ENCODE results near the gene FGF10. TPM values are rescaled to one million over a fixed set of nuclear protein-coding genes. Genes with fewer than 3 reads are reported as not detected.

FGF10 gene
- total RNA-seq, 1 experiment from 2014 or later = not detected

DNA sequence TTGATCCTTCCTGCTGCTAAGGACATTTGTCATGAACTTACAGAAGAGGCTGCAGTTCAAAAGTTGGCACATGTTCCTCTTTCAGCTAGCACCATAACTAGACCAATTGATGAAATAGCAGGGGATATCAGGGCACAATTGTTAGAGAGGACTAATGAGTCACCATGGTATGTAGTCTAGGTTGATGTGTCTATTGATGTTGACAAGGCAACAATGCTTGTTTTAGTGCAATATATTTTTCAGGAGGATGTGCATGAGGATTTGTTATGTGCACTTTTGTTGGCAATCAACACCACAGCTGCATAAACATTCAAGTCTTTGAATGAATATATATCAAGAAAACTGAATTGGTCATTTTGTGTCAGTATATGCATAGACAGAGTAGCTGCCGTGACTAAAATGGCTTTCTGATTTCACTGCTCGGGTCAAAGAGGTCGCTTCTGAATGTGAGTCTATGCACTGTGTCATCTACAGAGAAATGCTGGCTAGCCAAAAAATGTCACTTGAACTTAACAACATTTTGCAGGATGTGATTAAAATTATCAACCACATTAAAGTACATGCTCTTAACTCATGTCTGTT lies 68.0 kb downstream of the FGF10 start:
- no peak for ATAC-seq
- in situ Hi-C loops (cut with HindIII; ENCODE audit: low pct_unique_long_range_greater_than_20kb, low sequenced_read_pairs) = no loop called here
- DNase-seq (ENCODE audit: low read depth, low spot score) = no peak
- no TSS peak for BruUV-seq (replicated peaks)
- CTCF ChIA-PET = no interaction called here
- Histone ChIP-seq H3K4me1 (ENCODE audit: control insufficient read depth, insufficient read depth, low read length) (no peaks in the 10 kb centered on the region), H3K9me3 (ENCODE audit: control insufficient read depth, insufficient read depth, low read depth, low read length) (no peaks in the 10 kb centered on the region), H3K36me3 (ENCODE audit: control insufficient read depth, insufficient read depth, low read length) (no peaks in the 10 kb centered on the region), H3K4me3 (ENCODE audit: low read depth in 2 of 2, low read length in 2 of 2) (no peak overlapping the region), H3K27me3 (ENCODE audit: control insufficient read depth, insufficient read depth, low read length) (no peaks in the 10 kb centered on the region), H3K27ac (ENCODE audit: low read length) (no peak overlapping the region)
- POLR2A ChIA-PET = no interaction called here
- TF ChIP-seq, protein P1, sequence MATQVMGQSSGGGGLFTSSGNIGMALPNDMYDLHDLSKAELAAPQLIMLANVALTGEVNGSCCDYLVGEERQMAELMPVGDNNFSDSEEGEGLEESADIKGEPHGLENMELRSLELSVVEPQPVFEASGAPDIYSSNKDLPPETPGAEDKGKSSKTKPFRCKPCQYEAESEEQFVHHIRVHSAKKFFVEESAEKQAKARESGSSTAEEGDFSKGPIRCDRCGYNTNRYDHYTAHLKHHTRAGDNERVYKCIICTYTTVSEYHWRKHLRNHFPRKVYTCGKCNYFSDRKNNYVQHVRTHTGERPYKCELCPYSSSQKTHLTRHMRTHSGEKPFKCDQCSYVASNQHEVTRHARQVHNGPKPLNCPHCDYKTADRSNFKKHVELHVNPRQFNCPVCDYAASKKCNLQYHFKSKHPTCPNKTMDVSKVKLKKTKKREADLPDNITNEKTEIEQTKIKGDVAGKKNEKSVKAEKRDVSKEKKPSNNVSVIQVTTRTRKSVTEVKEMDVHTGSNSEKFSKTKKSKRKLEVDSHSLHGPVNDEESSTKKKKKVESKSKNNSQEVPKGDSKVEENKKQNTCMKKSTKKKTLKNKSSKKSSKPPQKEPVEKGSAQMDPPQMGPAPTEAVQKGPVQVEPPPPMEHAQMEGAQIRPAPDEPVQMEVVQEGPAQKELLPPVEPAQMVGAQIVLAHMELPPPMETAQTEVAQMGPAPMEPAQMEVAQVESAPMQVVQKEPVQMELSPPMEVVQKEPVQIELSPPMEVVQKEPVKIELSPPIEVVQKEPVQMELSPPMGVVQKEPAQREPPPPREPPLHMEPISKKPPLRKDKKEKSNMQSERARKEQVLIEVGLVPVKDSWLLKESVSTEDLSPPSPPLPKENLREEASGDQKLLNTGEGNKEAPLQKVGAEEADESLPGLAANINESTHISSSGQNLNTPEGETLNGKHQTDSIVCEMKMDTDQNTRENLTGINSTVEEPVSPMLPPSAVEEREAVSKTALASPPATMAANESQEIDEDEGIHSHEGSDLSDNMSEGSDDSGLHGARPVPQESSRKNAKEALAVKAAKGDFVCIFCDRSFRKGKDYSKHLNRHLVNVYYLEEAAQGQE (IDR thresholded peaks at IDR 0.05; ENCODE audit: insufficient read depth in 1 of 2, low read depth in 2 of 2, low read length in 1 of 2) = no peak
- TF ChIP-seq POLR2AphosphoS5 (IDR thresholded peaks at IDR 0.05; ENCODE audit: low read depth, low read length) (no peak), SIN3A (IDR thresholded peaks at IDR 0.05; ENCODE audit: borderline replicate concordance, insufficient read depth, low read depth, low read length) (no peak), TCF7L2 (IDR thresholded peaks at IDR 0.05; ENCODE audit: low read depth, low read length) (no peak)
- TF ChIP-seq, protein P2, sequence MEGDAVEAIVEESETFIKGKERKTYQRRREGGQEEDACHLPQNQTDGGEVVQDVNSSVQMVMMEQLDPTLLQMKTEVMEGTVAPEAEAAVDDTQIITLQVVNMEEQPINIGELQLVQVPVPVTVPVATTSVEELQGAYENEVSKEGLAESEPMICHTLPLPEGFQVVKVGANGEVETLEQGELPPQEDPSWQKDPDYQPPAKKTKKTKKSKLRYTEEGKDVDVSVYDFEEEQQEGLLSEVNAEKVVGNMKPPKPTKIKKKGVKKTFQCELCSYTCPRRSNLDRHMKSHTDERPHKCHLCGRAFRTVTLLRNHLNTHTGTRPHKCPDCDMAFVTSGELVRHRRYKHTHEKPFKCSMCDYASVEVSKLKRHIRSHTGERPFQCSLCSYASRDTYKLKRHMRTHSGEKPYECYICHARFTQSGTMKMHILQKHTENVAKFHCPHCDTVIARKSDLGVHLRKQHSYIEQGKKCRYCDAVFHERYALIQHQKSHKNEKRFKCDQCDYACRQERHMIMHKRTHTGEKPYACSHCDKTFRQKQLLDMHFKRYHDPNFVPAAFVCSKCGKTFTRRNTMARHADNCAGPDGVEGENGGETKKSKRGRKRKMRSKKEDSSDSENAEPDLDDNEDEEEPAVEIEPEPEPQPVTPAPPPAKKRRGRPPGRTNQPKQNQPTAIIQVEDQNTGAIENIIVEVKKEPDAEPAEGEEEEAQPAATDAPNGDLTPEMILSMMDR (IDR thresholded peaks at IDR 0.05) = no peak
- intact Hi-C loops (cut with micrococcal nuclease; ENCODE audit: unreplicated experiment) = no loop called here

DNA sequence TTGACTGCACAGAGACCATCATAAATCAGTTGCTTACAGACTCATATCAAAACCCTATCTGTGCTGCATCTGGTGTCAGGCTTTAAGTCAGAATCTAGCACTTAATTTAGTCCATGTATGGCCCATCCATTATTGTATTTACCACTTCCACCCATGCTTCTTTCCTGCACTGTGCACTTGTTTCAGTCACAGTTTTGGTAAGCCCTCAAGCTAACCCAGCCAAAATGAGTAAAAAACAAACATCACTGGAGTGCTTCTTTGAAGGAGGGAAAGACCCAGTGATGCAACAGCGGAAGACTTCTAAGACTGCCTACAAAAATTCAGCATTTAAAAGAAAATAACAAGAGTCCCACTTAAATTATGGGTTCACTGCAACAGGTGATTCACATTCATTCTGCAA lies 69.0 kb downstream of the FGF10 start:
- Histone ChIP-seq H3K27me3 (ENCODE audit: control insufficient read depth, insufficient read depth, low read length) (no peaks in the 10 kb centered on the region), H3K4me1 (ENCODE audit: control insufficient read depth, insufficient read depth, low read length) (no peaks in the 10 kb centered on the region), H3K36me3 (ENCODE audit: control insufficient read depth, insufficient read depth, low read length) (no peaks in the 10 kb centered on the region), H3K4me3 (ENCODE audit: low read depth in 2 of 2, low read length in 2 of 2) (no peak overlapping the region), H3K9me3 (ENCODE audit: control insufficient read depth, insufficient read depth, low read depth, low read length) (no peaks in the 10 kb centered on the region), H3K27ac (ENCODE audit: low read length) (no peak overlapping the region)
- TF ChIP-seq, protein P2 (IDR thresholded peaks at IDR 0.05) = no peak
- TF ChIP-seq SIN3A (IDR thresholded peaks at IDR 0.05; ENCODE audit: borderline replicate concordance, insufficient read depth, low read depth, low read length) (no peak), TCF7L2 (IDR thresholded peaks at IDR 0.05; ENCODE audit: low read depth, low read length) (no peak), POLR2AphosphoS5 (IDR thresholded peaks at IDR 0.05; ENCODE audit: low read depth, low read length) (no peak)
- TF ChIP-seq, protein P1 (IDR thresholded peaks at IDR 0.05; ENCODE audit: insufficient read depth in 1 of 2, low read depth in 2 of 2, low read length in 1 of 2) = no peak
- POLR2A ChIA-PET = no interaction called here
- in situ Hi-C loops (cut with HindIII; ENCODE audit: low pct_unique_long_range_greater_than_20kb, low sequenced_read_pairs) = no loop called here
- no TSS peak for BruUV-seq (replicated peaks)
- ATAC-seq (no peak), DNase-seq (ENCODE audit: low read depth, low spot score) (no peak)
- intact Hi-C loops (cut with micrococcal nuclease; ENCODE audit: unreplicated experiment) = no loop called here
- CTCF ChIA-PET = no interaction called here

Measured in Panc1 (cell line).